CD4-positive, alpha-beta T cell (primary cell): ENCODE data around the gene KCNH2. TPM values are rescaled to one million over a fixed set of nuclear protein-coding genes. Genes with fewer than 3 reads are reported as not detected.

ENCODE experiments used
- ATAC-seq: fragments of 200-7000 bp; cut with Tn5 transposase; one replicate; pipeline ENCODE4 v1.10.0; 2022; ENCODE audit warnings: mild to moderate bottlenecking; ENCODE audit not compliant: poor library complexity
- CTCF ChIA-PET: fragments of 350-600 bp; sonication (Branson Sonifier 250); formaldehyde crosslinking; loops from one replicate; lab custom pipeline; 2021; ENCODE audit warnings: antibody characterized with exemption, inconsistent platforms; lab: Charles Lee
- POLR2A ChIA-PET: fragments of 350-600 bp; sonication (Branson Sonifier 250); formaldehyde crosslinking; loops from one replicate; lab custom pipeline; 2021; ENCODE audit warnings: antibody characterized with exemption, inconsistent platforms; lab: Charles Lee
- DNase-seq, 14 experiments: peaks; one replicate each; pipeline ENCODE4 v3.0.0-alpha.2; 2013 to 2020; ENCODE audit warnings: mixed read lengths in 2 of 14
- H3K27ac ChIP-seq, 2 donors: one replicate each; pipeline versions ENCODE4 v1.5.1 to v1.7.0; 2013; ENCODE audit warnings: low read length in 2 of 2, low read depth in 1 of 2, mild to moderate bottlenecking in 1 of 2
- H3K27me3 ChIP-seq, 2 experiments: 1 replicate in 1 of 2; 2 replicates in 1 of 2; pipeline versions ENCODE4 v1.6.1 to v1.7.0; 2013; ENCODE audit warnings: low read length in 2 of 2, control low read depth in 1 of 2, mild to moderate bottlenecking in 1 of 2, moderate library complexity in 1 of 2; ENCODE audit not compliant: insufficient read depth in 2 of 2, control insufficient read depth in 1 of 2
- H3K36me3 ChIP-seq: one replicate; pipeline ENCODE4 v1.6.1; 2013; ENCODE audit warnings: low read length, control low read depth; ENCODE audit not compliant: insufficient read depth
- H3K4me1 ChIP-seq: one replicate; pipeline ENCODE4 v1.6.1; 2013; ENCODE audit warnings: low read length, control low read depth; ENCODE audit not compliant: insufficient read depth
- H3K4me3 ChIP-seq: one replicate; pipeline ENCODE4 v1.5.1; 2013; ENCODE audit warnings: mild to moderate bottlenecking, low read length, moderate library complexity
- H3K9me3 ChIP-seq, 2 experiments: 1 replicate in 1 of 2; 2 replicates in 1 of 2; pipeline versions ENCODE4 v1.6.1 to v1.7.0; 2013; ENCODE audit warnings: low read length in 2 of 2, mild to moderate bottlenecking in 2 of 2, control low read depth in 1 of 2, moderate library complexity in 1 of 2; ENCODE audit not compliant: control insufficient read depth in 1 of 2, insufficient read depth in 1 of 2
- H3K27ac Mint-ChIP-seq: one replicate; pipeline ENCODE4 v1.8.0; 2020; ENCODE audit warnings: mixed read lengths
- H3K27me3 Mint-ChIP-seq: one replicate; pipeline ENCODE4 v1.8.0; 2021; ENCODE audit warnings: mixed read lengths
- H3K36me3 Mint-ChIP-seq: one replicate; pipeline ENCODE4 v1.8.0; 2021; ENCODE audit warnings: low read depth, mixed read lengths
- H3K4me1 Mint-ChIP-seq: one replicate; pipeline ENCODE4 v1.8.0; 2021; ENCODE audit warnings: low read depth, mixed read lengths
- H3K4me3 Mint-ChIP-seq: one replicate; pipeline ENCODE4 v1.8.0; 2020; ENCODE audit warnings: mild to moderate bottlenecking, mixed read lengths
- H3K9me3 Mint-ChIP-seq: one replicate; pipeline ENCODE4 v1.8.0; 2020; ENCODE audit warnings: mixed read lengths
- intact Hi-C, 2 experiments: fragments of 100-400 bp; cut with DNase I in 1 of 2; cut with micrococcal nuclease in 1 of 2; formaldehyde crosslinking; loops; one replicate each; pipeline versions ENCODE4 v1.15.1 to v1.9.0; 2023 to 2025; cut with DNase I, micrococcal nuclease
- total RNA-seq, 174 experiments: library from RNA in 2 of 174; stranded (reverse) in 2 of 174; gene quantifications; one replicate each; pipeline ENCODE4 v1.2.3 and lab custom pipeline; 2021 to 2026
- TF ChIP-seq, protein P1 (sequence below): fragments of 200-600 bp; IDR thresholded peaks from one replicate; pipeline ENCODE4 v1.8.0; 2022; ENCODE audit warnings: antibody characterized with exemption, mild to moderate bottlenecking

The KCNH2 gene
- total RNA-seq, 2 experiments from 2014 or later, result 1.9 to 2.3 TPM

- Mint-ChIP-seq H3K4me1 (peaks cover 28% of the 10 kb centered on the region), H3K9me3 (no peaks in the 10 kb centered on the region), H3K36me3 (no peaks in the 10 kb centered on the region), H3K4me3 (no peak overlapping the region), H3K27me3 (no peaks in the 10 kb centered on the region), H3K27ac (no peak overlapping the region)
- no peaks in the 10 kb centered on the region for H3K36me3 ChIP-seq
- DNase-seq (no peak), ATAC-seq (no peak)
- intact Hi-C loops, result no loop called here
- peaks cover 0 to 5% of the 10 kb centered on the region in 2 experiments for H3K27me3 ChIP-seq
- H3K4me3 ChIP-seq, result no peak overlapping the region
- ChIA-PET CTCF (no interaction called here), POLR2A (no interaction called here)
- H3K27ac ChIP-seq, result no peak overlapping the region
- H3K4me1 ChIP-seq, result peaks cover 13% of the 10 kb centered on the region
- TF ChIP-seq, protein P1, sequence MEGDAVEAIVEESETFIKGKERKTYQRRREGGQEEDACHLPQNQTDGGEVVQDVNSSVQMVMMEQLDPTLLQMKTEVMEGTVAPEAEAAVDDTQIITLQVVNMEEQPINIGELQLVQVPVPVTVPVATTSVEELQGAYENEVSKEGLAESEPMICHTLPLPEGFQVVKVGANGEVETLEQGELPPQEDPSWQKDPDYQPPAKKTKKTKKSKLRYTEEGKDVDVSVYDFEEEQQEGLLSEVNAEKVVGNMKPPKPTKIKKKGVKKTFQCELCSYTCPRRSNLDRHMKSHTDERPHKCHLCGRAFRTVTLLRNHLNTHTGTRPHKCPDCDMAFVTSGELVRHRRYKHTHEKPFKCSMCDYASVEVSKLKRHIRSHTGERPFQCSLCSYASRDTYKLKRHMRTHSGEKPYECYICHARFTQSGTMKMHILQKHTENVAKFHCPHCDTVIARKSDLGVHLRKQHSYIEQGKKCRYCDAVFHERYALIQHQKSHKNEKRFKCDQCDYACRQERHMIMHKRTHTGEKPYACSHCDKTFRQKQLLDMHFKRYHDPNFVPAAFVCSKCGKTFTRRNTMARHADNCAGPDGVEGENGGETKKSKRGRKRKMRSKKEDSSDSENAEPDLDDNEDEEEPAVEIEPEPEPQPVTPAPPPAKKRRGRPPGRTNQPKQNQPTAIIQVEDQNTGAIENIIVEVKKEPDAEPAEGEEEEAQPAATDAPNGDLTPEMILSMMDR, result no peak
- no peaks in the 10 kb centered on the region for H3K9me3 ChIP-seq
Measured at GRCh38 chr7:150923802-150924201, 54.3 kb downstream of the KCNH2 start.

DNA sequence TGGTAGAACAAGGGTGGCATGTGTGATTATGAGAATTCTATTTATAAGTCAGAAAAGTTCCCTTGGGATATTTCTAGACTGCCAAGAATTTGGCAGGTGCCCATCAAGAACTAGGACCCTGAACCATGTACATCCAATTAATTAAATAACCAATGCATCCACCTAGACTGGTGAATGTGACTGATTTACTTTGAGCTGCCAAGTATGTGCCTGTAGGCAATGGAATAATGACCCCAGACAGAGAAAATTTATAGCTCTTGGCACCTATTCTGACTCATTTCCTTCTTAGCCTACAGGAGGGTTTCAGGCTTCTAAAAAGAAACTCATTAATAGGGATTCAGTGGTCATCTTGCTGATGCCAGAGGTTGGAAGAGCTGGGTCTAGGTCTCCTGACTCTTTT lies 54.9 kb downstream of the KCNH2 start:
- CTCF ChIA-PET, result no interaction called here
- POLR2A ChIA-PET, result no interaction called here

GRCh38 chr7:150919160-150919559 lies 59.0 kb downstream of the KCNH2 start:
- Mint-ChIP-seq H3K27me3 (peaks cover 18% of the 10 kb centered on the region), H3K4me1 (peaks cover 14% of the 10 kb centered on the region), H3K4me3 (no peak overlapping the region), H3K36me3 (no peaks in the 10 kb centered on the region), H3K27ac (no peak overlapping the region), H3K9me3 (no peaks in the 10 kb centered on the region)
- Histone ChIP-seq H3K4me1 (peaks cover 6% of the 10 kb centered on the region), H3K36me3 (no peaks in the 10 kb centered on the region), H3K27me3 (peaks cover 0 to 2% of the 10 kb centered on the region in 2 experiments), H3K4me3 (no peak overlapping the region), H3K27ac (no peak overlapping the region), H3K9me3 (no peaks in the 10 kb centered on the region)
- ChIA-PET CTCF (no interaction called here), POLR2A (no interaction called here)
- DNase-seq (no peak), ATAC-seq (no peak)
- intact Hi-C loops, result no loop called here
- TF ChIP-seq, protein P1, result no peak

More for the DNA sequence above, 54.9 kb downstream of the KCNH2 start:
- Histone ChIP-seq H3K4me3 (no peak overlapping the region), H3K27me3 (peaks cover 0 to 5% of the 10 kb centered on the region in 2 experiments), H3K36me3 (no peaks in the 10 kb centered on the region), H3K4me1 (peaks cover 13% of the 10 kb centered on the region), H3K27ac (no peak overlapping the region), H3K9me3 (no peaks in the 10 kb centered on the region)
- TF ChIP-seq, protein P1, result no peak
- DNase-seq (no peak), ATAC-seq (no peak)
- H3K4me3 Mint-ChIP-seq, result no peak overlapping the region
- H3K27ac Mint-ChIP-seq, result no peak overlapping the region
- H3K36me3 Mint-ChIP-seq, result no peaks in the 10 kb centered on the region
- H3K4me1 Mint-ChIP-seq, result peaks cover 28% of the 10 kb centered on the region
- H3K27me3 Mint-ChIP-seq, result peaks cover 3% of the 10 kb centered on the region
- H3K9me3 Mint-ChIP-seq, result no peaks in the 10 kb centered on the region
- intact Hi-C loops, result no loop called here
